GM12873 (cell line): ENCODE measurements around the gene SERPINB6.

Experiments
- TF ChIP-seq, protein P1 (sequence below): IDR thresholded peaks from 2 replicates; pipeline ENCODE4 v1.5.1; 2012; ENCODE audit warnings: low read depth, mild to moderate bottlenecking, moderate library complexity, low read length, control low read depth; ENCODE audit not compliant: insufficient read depth; ENCODE audit errors: missing control alignments

The SERPINB6 gene

DNA sequence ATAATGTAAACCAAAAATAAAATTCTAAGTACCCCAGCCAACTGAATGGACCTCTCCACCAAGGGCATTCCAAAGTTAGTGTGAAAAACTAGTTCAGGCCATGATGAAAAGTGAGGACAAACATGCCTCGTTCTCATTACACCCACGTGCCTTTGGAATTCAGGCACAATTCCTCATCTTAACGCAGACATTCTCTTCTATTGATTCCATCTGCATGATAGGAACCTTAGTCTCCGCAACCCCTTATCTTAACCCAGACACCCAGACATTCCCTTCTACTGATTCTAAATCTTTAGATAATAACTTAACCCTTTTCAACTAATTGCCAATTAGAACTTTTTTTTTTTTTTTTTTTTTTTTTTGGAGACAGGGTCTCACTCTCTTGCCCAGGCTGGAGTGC lies 7.6 kb upstream of the SERPINB6 start:
- TF ChIP-seq, protein P1, sequence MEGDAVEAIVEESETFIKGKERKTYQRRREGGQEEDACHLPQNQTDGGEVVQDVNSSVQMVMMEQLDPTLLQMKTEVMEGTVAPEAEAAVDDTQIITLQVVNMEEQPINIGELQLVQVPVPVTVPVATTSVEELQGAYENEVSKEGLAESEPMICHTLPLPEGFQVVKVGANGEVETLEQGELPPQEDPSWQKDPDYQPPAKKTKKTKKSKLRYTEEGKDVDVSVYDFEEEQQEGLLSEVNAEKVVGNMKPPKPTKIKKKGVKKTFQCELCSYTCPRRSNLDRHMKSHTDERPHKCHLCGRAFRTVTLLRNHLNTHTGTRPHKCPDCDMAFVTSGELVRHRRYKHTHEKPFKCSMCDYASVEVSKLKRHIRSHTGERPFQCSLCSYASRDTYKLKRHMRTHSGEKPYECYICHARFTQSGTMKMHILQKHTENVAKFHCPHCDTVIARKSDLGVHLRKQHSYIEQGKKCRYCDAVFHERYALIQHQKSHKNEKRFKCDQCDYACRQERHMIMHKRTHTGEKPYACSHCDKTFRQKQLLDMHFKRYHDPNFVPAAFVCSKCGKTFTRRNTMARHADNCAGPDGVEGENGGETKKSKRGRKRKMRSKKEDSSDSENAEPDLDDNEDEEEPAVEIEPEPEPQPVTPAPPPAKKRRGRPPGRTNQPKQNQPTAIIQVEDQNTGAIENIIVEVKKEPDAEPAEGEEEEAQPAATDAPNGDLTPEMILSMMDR = no peak

DNA sequence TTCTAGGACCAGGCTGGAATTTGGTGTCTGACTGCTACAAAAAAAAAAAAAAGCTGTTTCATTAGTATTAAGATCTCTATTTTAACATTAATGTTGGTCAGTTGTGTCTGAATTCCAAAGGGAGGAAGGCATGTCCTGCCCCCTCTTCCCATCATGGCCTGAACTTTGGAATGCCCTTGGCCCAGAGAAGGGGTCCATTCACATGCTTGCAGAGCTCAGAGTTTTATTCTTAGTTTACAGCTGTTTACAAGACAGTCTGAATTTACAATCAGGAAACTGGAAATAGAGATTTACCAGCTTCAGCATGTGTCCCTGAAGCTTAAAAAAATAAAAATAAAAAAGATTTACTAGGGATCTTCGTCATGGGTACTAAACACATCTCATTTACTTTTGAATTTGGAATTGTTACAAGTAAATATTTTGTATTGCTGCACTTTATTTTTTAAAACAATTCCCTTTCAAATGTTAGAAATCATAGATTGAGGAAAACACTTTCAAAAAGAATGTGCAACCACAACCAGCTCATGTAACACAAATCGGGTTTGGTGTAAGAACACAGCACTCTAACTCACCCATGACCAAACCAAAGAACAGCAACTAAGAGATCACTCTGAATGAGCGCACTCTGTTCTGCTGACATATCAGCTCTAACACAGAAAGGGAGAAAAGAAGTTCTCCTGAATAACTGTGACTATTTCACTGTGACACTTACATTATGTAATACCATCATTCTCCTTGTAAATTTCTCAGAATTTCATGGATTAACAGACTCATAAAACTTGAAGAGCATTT lies 6.6 kb upstream of the SERPINB6 start:
- TF ChIP-seq, protein P1 = no peak

DNA sequence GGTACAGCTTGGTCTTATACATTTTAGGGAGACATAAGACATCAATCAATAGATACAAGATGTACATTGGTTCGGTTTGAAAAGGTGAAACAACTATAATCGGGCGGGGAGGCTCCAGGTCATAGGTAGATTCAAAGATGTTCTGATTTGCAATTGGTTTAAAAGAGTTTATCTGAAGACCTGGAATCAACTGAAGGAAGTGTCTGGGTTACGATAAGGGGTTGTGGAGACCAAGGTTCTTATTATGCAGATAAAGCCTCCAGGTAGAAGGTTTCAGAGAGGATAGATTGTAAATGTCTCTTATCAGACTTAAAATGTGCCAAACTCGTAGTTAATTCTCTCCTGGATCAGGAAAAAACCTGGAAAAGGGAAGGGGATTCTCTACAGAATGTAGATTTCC lies 5.9 kb upstream of the SERPINB6 start:
- TF ChIP-seq, protein P1 = no peak

DNA sequence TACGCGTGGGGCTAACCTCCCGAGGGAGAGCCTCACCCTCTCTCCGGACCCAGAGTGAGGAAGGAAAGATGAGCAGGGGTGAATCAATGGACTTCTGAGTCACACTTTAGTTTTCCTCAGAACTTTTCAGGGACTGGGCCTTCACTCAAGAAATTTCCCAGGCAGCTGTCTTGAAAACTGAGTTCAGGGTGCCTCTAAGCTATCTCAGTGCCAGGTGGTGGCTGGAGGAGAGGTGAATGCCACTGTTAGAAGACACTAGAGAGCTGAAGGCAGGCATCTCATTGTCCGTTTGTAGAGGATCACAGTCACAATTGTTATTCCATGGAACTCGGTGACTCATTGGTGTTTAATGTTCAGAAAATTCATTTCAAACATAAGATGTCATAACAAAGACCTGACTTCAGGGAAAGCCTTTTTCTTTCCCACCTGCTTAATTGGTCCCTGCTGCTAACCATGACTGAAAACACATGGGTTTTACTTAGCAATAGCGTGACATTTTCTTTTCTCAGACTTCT lies 5.3 kb upstream of the SERPINB6 start:
- TF ChIP-seq, protein P1 = no peak

DNA sequence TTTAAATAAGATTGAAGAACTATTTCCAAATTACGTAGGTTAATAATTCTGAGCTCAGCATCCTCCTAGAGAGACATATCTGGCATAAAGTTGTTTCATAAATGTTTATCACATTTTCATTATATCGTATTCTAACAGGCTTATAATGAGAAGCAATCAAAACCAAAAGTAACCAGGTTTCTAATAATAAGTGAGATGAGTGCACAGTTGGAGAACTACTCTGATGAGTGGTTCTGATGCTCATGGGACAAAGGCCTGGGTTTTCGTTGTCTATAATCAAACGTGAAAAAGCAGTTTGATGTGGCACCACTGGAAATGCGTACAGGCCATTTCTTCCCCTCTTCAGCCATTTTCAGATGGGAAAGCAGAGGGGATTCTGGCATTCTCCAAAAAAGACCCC lies 4.7 kb upstream of the SERPINB6 start:
- TF ChIP-seq, protein P1 = no peak

DNA sequence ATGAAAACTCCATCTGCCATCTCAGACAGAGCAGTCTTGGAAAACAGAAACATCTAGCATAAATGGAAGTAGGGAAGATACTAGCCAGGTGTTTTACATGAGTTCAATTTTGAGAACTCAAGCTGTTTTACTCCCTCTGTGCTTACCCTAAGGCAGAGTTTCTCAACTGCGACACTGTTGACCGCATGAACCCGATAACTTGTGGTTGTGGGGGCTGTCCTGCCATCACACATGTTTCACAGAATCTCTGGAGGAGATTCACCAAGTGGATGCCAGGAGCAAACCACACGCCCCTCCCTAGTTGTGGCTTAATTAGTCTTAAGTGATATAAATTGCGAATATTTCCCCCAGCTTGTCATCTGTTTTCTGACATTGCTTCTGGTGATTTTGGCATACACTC lies 2.3 kb upstream of the SERPINB6 start:
- TF ChIP-seq, protein P1 = no peak

DNA sequence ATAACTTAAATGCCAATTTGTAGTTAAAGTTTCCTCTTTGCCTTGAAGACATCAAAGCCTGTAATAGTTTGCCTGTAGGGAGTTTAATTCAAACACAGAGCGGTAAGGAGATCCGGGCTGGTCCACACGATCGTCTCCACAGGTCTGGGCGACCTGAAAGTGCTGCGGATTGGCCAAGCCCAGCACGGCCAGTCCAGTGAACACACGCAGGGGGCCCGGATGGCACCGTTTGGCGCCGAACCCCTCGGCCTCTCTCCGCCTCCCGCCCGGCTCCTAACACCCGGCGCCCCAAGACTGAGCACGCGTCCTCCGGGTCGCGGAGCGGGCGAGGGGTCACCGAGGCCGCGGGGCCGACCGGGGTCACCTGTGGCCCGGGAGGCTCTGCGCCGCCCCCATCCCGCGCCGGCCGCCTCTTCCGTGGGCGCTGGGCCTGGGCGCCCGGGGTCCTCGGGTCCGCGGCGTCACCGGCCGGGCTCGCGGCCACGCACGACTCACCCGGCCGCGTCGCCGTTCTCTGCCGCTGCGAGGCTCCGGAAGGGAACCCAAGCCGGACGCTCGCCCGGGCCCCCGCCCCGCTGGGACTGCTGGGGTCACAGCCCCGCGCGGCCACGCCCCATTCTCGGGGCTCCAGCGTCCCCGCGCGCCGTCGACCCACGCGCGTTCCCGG lies 481 bp downstream of the SERPINB6 start:
- TF ChIP-seq, protein P1 = no peak
